ENCODE data around the gene ZNF597. TPM values are rescaled to one million over a fixed set of nuclear protein-coding genes. Genes with fewer than 3 reads are reported as not detected.

The ZNF597 gene
- total and polyA plus RNA-seq, 2 experiments from 2014 or later = 1.2 to 2.4 TPM

DNA sequence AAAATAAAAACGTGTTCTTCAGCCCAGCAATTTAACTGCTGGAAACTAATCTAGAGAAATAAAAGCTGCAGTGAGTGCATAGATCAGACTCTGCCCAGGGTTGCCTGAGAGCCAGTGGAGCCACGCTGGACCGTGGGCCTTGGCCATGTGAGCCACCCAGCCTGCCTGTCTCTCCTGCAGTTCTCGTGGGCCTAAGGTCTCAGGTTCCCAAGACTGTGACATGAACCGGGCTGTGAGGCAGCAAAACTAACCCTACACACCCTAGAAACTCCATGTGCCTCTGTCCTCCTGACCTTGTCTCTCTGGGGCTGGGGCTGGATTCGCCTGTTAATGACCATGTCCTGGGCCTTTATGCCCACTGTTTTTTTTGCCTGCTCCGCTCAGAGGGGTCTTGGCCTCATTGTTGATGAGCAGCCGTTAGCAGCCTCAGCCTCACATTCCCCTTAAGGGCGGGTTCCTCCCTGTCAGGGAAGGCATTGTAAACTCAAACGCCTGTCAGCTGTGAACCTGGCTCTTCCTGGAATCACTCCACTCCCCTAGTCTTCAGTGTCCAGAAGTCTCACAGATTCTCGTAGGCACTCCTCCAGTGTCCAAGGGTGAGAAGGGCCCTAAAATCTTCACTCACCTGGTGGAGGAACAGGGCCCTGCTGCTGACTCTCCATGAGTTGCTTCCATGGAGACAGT, 35.1 kb upstream of the ZNF597 start:
- H3K9me3 Mint-ChIP-seq = no peaks in the 10 kb centered on the region
- no peak overlapping the region for H3K27ac ChIP-seq (ENCODE audit: low read depth)
- H3K4me3 ChIP-seq = no peak overlapping the region
- no peak for TF ChIP-seq ZNF114 (CRISPR knock-in tag; IDR thresholded peaks at IDR 0.05)
- no peaks in the 10 kb centered on the region for H3F3A ChIP-seq (replicated peaks; ENCODE audit: low read depth)
- no peak overlapping the region for H3K4me2 ChIP-seq
- no peak overlapping the region for H3K27ac Mint-ChIP-seq
- H3K36me3 ChIP-seq (ENCODE audit: insufficient read depth) = 0 out of 2 replicates have a peak, but pooled peaks cover 4% of the 10 kb centered on the region
- peaks cover 12% of the 10 kb centered on the region for H3K27me3 Mint-ChIP-seq (ENCODE audit: insufficient read depth, low read depth, poor library complexity)
- peaks cover 11% of the 10 kb centered on the region for H3K4me1 ChIP-seq (ENCODE audit: insufficient read depth)
- ATAC-seq (no peak), DNase-seq (ENCODE audit: low spot score) (no peak)
- H3K36me3 Mint-ChIP-seq (ENCODE audit: low read depth) = peaks cover 33% of the 10 kb centered on the region
- H3K9me2 ChIP-seq (ENCODE audit: insufficient read depth) = no peaks in the 10 kb centered on the region
- peaks cover 15% of the 10 kb centered on the region for H3K4me1 Mint-ChIP-seq
- no peak overlapping the region for H2AFZ ChIP-seq
- no peaks in the 10 kb centered on the region for H3K27me3 ChIP-seq (ENCODE audit: insufficient read depth)
- H3K4me3 Mint-ChIP-seq = no peak overlapping the region
- peaks cover 51% of the 10 kb centered on the region for H3K79me2 ChIP-seq (replicated peaks; ENCODE audit: insufficient read depth)
- H4K20me1 ChIP-seq (replicated peaks; ENCODE audit: insufficient read depth) = peaks cover 20% of the 10 kb centered on the region; the same call in 1 of the 2 replicates

DNA sequence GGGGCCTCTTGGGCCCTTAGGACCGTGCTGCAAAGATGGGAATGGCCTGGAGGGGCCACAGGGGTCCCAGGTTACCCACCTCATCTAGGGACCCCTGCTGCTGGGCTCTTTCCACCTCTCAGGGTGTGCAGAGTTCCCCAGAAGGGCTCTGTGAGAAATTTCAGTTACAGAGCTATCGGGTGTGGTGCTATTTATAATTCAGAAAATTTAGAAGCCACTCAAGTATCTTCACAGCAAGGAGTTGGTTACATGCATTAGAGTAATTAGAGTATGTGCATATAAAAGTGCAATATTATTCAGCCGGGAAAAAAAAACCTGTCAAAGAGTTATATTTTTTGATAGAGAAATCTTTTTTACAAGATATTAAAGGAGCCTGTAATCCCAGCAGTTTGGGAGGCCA, 33.1 kb upstream of the ZNF597 start:
- no peaks in the 10 kb centered on the region for H3K27me3 ChIP-seq (ENCODE audit: insufficient read depth)
- H3K9me2 ChIP-seq (ENCODE audit: insufficient read depth) = no peaks in the 10 kb centered on the region
- H3K4me3 Mint-ChIP-seq = no peak overlapping the region
- H2AFZ ChIP-seq = no peak overlapping the region
- H4K20me1 ChIP-seq (replicated peaks; ENCODE audit: insufficient read depth) = peaks cover 33% of the 10 kb centered on the region; the same call in 1 of the 2 replicates
- TF ChIP-seq ZNF331 (CRISPR knock-in tag; IDR thresholded peaks at IDR 0.05; ENCODE audit: low read depth) = no peak
- no peak for TF ChIP-seq EZH2phosphoT487 (IDR thresholded peaks at IDR 0.05; ENCODE audit: unreplicated experiment)
- TF ChIP-seq POLR2AphosphoS5 (IDR thresholded peaks at IDR 0.05; ENCODE audit: low read depth) = no peak
- TF ChIP-seq EZH2 (IDR thresholded peaks at IDR 0.05; ENCODE audit: low read depth, unreplicated experiment) = no peak
- DNase-seq (ENCODE audit: low spot score) = no peak
- H3K27ac ChIP-seq (ENCODE audit: low read depth) = no peak overlapping the region
- peaks cover 8% of the 10 kb centered on the region for H3K27me3 Mint-ChIP-seq (ENCODE audit: insufficient read depth, low read depth, poor library complexity)
- no peak overlapping the region for H3K27ac Mint-ChIP-seq
- H3K4me3 ChIP-seq = no peak overlapping the region
- no peak overlapping the region for H3K4me2 ChIP-seq
- H3K9me3 Mint-ChIP-seq = no peaks in the 10 kb centered on the region
- peaks cover 7% of the 10 kb centered on the region for H3K4me1 ChIP-seq (ENCODE audit: insufficient read depth)
- H3K79me2 ChIP-seq (replicated peaks; ENCODE audit: insufficient read depth) = peaks cover 70% of the 10 kb centered on the region
- no peaks in the 10 kb centered on the region for H3K36me3 ChIP-seq (ENCODE audit: insufficient read depth)
- H3K36me3 Mint-ChIP-seq (ENCODE audit: low read depth) = peaks cover 21% of the 10 kb centered on the region
- no peaks in the 10 kb centered on the region for H3F3A ChIP-seq (replicated peaks; ENCODE audit: low read depth)
- peaks cover 11% of the 10 kb centered on the region for H3K4me1 Mint-ChIP-seq
- no peak for ATAC-seq

DNA sequence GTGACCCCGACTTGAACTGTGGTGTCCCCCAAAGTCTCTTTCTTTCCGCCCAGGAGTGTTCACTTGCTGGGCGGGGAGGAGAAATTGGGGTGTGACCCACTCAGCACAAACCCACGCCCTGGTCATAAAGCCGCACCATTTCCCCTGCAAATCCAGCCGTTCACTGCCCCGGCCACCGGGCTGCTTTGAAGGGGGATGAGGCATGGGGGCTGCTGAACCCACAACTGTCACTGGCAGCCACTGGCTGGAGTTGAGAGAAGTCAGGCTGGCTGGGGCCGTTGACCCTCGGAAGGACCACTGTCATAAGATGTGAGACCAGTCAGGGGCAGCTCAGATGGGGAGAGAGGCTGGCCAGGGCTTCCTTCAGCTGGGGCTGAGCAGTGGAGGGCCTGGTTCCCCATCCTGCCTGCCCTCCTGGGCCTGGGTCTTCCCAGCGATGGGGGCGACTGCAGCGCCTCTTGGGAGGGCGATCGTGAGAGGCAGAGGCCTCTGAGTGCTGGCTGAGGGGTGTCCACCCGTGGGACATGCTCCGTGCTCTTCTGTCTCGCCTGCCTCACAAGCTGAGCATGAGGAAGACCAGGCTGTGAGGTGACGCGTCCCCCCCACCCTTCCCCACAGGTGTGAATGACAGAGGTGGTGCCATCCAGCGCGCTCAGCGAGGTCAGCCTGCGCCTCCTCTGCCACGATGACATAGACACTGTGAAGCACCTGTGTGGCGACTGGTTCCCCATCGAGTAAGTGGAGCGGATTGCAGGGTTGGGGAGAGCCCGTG, 32.5 kb upstream of the ZNF597 start:
- Histone ChIP-seq H3K36me3 (ENCODE audit: insufficient read depth) (no peaks in the 10 kb centered on the region), H3K79me2 (replicated peaks; ENCODE audit: insufficient read depth) (peaks cover 77% of the 10 kb centered on the region), H3K4me3 (no peak overlapping the region), H3K27me3 (ENCODE audit: insufficient read depth) (no peaks in the 10 kb centered on the region), H3K9me2 (ENCODE audit: insufficient read depth) (no peaks in the 10 kb centered on the region), H3K27ac (ENCODE audit: low read depth) (no peak overlapping the region), H3K4me1 (ENCODE audit: insufficient read depth) (peaks cover 2% of the 10 kb centered on the region), H3F3A (replicated peaks; ENCODE audit: low read depth) (no peaks in the 10 kb centered on the region), H3K4me2 (no peak overlapping the region), H2AFZ (no peak overlapping the region), H4K20me1 (replicated peaks; ENCODE audit: insufficient read depth) (peaks cover 33% of the 10 kb centered on the region; the same call in 1 of the 2 replicates)
- Mint-ChIP-seq H3K36me3 (ENCODE audit: low read depth) (peaks cover 16% of the 10 kb centered on the region), H3K4me1 (peaks cover 8% of the 10 kb centered on the region), H3K4me3 (no peak overlapping the region), H3K9me3 (no peaks in the 10 kb centered on the region), H3K27me3 (ENCODE audit: insufficient read depth, low read depth, poor library complexity) (peaks cover 3% of the 10 kb centered on the region), H3K27ac (no peak overlapping the region)
- ATAC-seq (no peak), DNase-seq (ENCODE audit: low spot score) (no peak)
- TF ChIP-seq JUNB (IDR thresholded peaks at IDR 0.05; ENCODE audit: unreplicated experiment) (no peak), POLR2AphosphoS5 (IDR thresholded peaks at IDR 0.05; ENCODE audit: low read depth) (no peak)
- TF ChIP-seq, protein P1, sequence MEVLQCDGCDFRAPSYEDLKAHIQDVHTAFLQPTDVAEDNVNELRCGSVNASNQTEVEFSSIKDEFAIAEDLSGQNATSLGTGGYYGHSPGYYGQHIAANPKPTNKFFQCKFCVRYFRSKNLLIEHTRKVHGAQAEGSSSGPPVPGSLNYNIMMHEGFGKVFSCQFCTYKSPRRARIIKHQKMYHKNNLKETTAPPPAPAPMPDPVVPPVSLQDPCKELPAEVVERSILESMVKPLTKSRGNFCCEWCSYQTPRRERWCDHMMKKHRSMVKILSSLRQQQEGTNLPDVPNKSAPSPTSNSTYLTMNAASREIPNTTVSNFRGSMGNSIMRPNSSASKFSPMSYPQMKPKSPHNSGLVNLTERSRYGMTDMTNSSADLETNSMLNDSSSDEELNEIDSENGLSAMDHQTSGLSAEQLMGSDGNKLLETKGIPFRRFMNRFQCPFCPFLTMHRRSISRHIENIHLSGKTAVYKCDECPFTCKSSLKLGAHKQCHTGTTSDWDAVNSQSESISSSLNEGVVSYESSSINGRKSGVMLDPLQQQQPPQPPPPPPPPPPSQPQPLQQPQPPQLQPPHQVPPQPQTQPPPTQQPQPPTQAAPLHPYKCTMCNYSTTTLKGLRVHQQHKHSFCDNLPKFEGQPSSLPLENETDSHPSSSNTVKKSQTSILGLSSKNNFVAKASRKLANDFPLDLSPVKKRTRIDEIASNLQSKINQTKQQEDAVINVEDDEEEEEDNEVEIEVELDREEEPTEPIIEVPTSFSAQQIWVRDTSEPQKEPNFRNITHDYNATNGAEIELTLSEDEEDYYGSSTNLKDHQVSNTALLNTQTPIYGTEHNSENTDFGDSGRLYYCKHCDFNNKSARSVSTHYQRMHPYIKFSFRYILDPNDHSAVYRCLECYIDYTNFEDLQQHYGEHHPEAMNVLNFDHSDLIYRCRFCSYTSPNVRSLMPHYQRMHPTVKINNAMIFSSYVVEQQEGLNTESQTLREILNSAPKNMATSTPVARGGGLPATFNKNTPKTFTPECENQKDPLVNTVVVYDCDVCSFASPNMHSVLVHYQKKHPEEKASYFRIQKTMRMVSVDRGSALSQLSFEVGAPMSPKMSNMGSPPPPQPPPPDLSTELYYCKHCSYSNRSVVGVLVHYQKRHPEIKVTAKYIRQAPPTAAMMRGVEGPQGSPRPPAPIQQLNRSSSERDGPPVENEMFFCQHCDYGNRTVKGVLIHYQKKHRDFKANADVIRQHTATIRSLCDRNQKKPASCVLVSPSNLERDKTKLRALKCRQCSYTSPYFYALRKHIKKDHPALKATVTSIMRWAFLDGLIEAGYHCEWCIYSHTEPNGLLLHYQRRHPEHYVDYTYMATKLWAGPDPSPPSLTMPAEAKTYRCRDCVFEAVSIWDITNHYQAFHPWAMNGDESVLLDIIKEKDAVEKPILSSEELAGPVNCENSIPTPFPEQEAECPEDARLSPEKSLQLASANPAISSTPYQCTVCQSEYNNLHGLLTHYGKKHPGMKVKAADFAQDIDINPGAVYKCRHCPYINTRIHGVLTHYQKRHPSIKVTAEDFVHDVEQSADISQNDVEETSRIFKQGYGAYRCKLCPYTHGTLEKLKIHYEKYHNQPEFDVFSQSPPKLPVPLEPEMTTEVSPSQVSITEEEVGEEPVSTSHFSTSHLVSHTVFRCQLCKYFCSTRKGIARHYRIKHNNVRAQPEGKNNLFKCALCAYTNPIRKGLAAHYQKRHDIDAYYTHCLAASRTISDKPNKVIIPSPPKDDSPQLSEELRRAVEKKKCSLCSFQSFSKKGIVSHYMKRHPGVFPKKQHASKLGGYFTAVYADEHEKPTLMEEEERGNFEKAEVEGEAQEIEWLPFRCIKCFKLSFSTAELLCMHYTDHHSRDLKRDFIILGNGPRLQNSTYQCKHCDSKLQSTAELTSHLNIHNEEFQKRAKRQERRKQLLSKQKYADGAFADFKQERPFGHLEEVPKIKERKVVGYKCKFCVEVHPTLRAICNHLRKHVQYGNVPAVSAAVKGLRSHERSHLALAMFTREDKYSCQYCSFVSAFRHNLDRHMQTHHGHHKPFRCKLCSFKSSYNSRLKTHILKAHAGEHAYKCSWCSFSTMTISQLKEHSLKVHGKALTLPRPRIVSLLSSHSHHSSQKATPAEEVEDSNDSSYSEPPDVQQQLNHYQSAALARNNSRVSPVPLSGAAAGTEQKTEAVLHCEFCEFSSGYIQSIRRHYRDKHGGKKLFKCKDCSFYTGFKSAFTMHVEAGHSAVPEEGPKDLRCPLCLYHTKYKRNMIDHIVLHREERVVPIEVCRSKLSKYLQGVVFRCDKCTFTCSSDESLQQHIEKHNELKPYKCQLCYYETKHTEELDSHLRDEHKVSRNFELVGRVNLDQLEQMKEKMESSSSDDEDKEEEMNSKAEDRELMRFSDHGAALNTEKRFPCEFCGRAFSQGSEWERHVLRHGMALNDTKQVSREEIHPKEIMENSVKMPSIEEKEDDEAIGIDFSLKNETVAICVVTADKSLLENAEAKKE (CRISPR knock-in tag; IDR thresholded peaks at IDR 0.05) = no peak

Measured in GM23338 (cell line).